Measurements from ENCODE around the gene CTU1. TPM values are rescaled to one million over a fixed set of nuclear protein-coding genes. Genes with fewer than 3 reads are reported as not detected.

Gene CTU1
- total and polyA plus RNA-seq, 4 donors = 2.5 to 9.8 (median 3.8) TPM

- no peak for DNase-seq
- Histone ChIP-seq H3K27ac (ENCODE audit: low read depth in 1 of 2, low read length in 1 of 2) (peak within 1 kb of the TSS in 1 of 2 donors; percentile 2), H3K4me1 (ENCODE audit: control insufficient read depth in 5 of 5, insufficient read depth in 5 of 5, low read length in 5 of 5) (peaks cover 0 to 2% (median 0%) of the 10 kb centered on the region in 5 donors), H3K9ac (ENCODE audit: insufficient read depth in 1 of 2, low read length in 2 of 2) (no peak within 1 kb of the TSS), H3K36me3 (ENCODE audit: control insufficient read depth in 4 of 4, insufficient read depth in 4 of 4, low read length in 4 of 4) (no peaks in the 10 kb centered on the region), H3K4me3 (no peak within 1 kb of the TSS), H3K27me3 (ENCODE audit: control insufficient read depth in 3 of 3, insufficient read depth in 3 of 3, low read length in 2 of 3) (peaks cover 0 to 6% (median 0%) of the 10 kb centered on the region in 3 donors), H3K9me3 (ENCODE audit: control insufficient read depth in 4 of 4, insufficient read depth in 3 of 4, low read length in 3 of 4) (peaks cover 0 to 2% (median 0%) of the 10 kb centered on the region in 4 donors)
- WGBS, 2 donors = 52% methylated on average over 14 of the region's 14 CpGs
- ATAC-seq (ENCODE audit: insufficient read depth, low FRiP score) = peak; percentile 15
- no peak for TF ChIP-seq CTCF (IDR thresholded peaks at IDR 0.05; ENCODE audit: control extremely low read depth, extremely low read depth)
These were observed 33.9 kb upstream of the CTU1 start, which contains the start of gene SIGLEC7 for GRCh38 chr19:51142119-51142518. TSS of gene SIGLEC7 (plus strand) at chr19:51142301. CDS start at chr19:51142370, 69 bp downstream.

GRCh38 chr19:51141181-51141580 is 33.0 kb upstream of the CTU1 start:
- peaks cover 0 to 2% (median 0%) of the 10 kb centered on the region in 5 donors for H3K4me1 ChIP-seq (ENCODE audit: control insufficient read depth in 5 of 5, insufficient read depth in 5 of 5, low read length in 5 of 5)
- DNase-seq = no peak
- 78 to 85% methylated on average over 6 of the region's 6 CpGs for WGBS, 2 donors

GRCh38 chr19:51140441-51140840 is 32.2 kb upstream of the CTU1 start:
- TF ChIP-seq CTCF (IDR thresholded peaks at IDR 0.05; ENCODE audit: control extremely low read depth, extremely low read depth) = no peak
- H3K9ac ChIP-seq (ENCODE audit: insufficient read depth in 1 of 2, low read length in 2 of 2) = no peak overlapping the region
- WGBS, 2 donors = 51 to 56% methylated on average over 6 of the region's 6 CpGs
- no peak for ATAC-seq (ENCODE audit: insufficient read depth, low FRiP score)
- DNase-seq = no peak
- H3K27ac ChIP-seq (ENCODE audit: low read depth in 1 of 2, low read length in 1 of 2) = no peak overlapping the region
- H3K36me3 ChIP-seq (ENCODE audit: control insufficient read depth in 4 of 4, insufficient read depth in 4 of 4, low read length in 4 of 4) = no peaks in the 10 kb centered on the region
- H3K9me3 ChIP-seq (ENCODE audit: control insufficient read depth in 4 of 4, insufficient read depth in 3 of 4, low read length in 3 of 4) = peaks cover 0 to 2% (median 0%) of the 10 kb centered on the region in 4 donors
- H3K4me1 ChIP-seq (ENCODE audit: control insufficient read depth in 5 of 5, insufficient read depth in 5 of 5, low read length in 5 of 5) = peaks cover 0 to 2% (median 0%) of the 10 kb centered on the region in 5 donors
- no peak overlapping the region for H3K4me3 ChIP-seq
- H3K27me3 ChIP-seq (ENCODE audit: control insufficient read depth in 3 of 3, insufficient read depth in 3 of 3, low read length in 2 of 3) = peaks cover 0 to 6% (median 0%) of the 10 kb centered on the region in 3 donors

More at GRCh38 chr19:51141181-51141580, 33.0 kb upstream of the CTU1 start:
- ATAC-seq (ENCODE audit: insufficient read depth, low FRiP score) = no peak
- H3K4me3 ChIP-seq = no peak overlapping the region
- peaks cover 0 to 2% (median 0%) of the 10 kb centered on the region in 4 donors for H3K9me3 ChIP-seq (ENCODE audit: control insufficient read depth in 4 of 4, insufficient read depth in 3 of 4, low read length in 3 of 4)
- H3K9ac ChIP-seq (ENCODE audit: insufficient read depth in 1 of 2, low read length in 2 of 2) = no peak overlapping the region
- H3K27ac ChIP-seq (ENCODE audit: low read depth in 1 of 2, low read length in 1 of 2) = no peak overlapping the region
- no peaks in the 10 kb centered on the region for H3K36me3 ChIP-seq (ENCODE audit: control insufficient read depth in 4 of 4, insufficient read depth in 4 of 4, low read length in 4 of 4)
- H3K27me3 ChIP-seq (ENCODE audit: control insufficient read depth in 3 of 3, insufficient read depth in 3 of 3, low read length in 2 of 3) = peaks cover 0 to 6% (median 0%) of the 10 kb centered on the region in 3 donors
- no peak for TF ChIP-seq CTCF (IDR thresholded peaks at IDR 0.05; ENCODE audit: control extremely low read depth, extremely low read depth)
